ENCODE data around the gene E2F1. TPM values are rescaled to one million over a fixed set of nuclear protein-coding genes. Genes with fewer than 3 reads are reported as not detected.

The E2F1 gene
- total RNA-seq, 4 donors from 2014 or later = 1.2 to 1.9 (median 1.5) TPM

GRCh38 chr20:33729101-33729500 lies 42.9 kb upstream of the E2F1 start:
- DNase-seq (ENCODE audit: low spot score) = no peak
- no peak for TF ChIP-seq CTCF (IDR thresholded peaks at IDR 0.05)
- ATAC-seq (ENCODE audit: low FRiP score) = no peak

- TF ChIP-seq CTCF (IDR thresholded peaks at IDR 0.05) = no peak
- ATAC-seq (ENCODE audit: low FRiP score) (no peak), DNase-seq (ENCODE audit: low spot score) (no peak)
These were observed 42.3 kb upstream of the E2F1 start for GRCh38 chr20:33728463-33728862.

DNA sequence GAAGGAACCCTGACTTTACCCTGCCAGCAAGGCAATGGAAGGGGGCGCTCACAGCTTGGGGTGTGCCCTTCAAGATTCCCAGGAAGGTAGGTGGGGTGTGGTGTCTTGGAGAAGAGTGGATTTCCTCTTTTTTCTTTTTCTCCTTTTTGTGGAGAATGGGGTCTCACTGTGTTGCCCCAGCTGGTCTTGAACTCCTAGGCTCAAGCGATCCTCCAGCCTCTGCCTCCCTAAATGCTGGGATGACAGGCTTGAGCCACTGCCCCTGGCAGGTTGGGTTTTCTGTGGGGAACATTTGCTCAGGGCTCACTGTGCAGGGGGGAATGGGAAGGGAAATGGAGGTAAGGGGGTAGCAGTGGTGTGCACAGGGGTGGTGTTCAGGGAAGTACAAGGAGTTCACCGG lies 41.6 kb upstream of the E2F1 start:
- TF ChIP-seq CTCF (IDR thresholded peaks at IDR 0.05) = no peak
- DNase-seq (ENCODE audit: low spot score) (no peak), ATAC-seq (ENCODE audit: low FRiP score) (no peak)

- no peak for DNase-seq (ENCODE audit: low spot score)
- TF ChIP-seq CTCF (IDR thresholded peaks at IDR 0.05) = no peak
- no peak for ATAC-seq (ENCODE audit: low FRiP score)
These were observed 40.9 kb upstream of the E2F1 start for GRCh38 chr20:33727115-33727479.

- no peak for ATAC-seq (ENCODE audit: low FRiP score)
- TF ChIP-seq CTCF (IDR thresholded peaks at IDR 0.05) = no peak
- no peak for DNase-seq (ENCODE audit: low spot score)
These were observed 39.6 kb upstream of the E2F1 start for GRCh38 chr20:33725607-33726264.

DNA sequence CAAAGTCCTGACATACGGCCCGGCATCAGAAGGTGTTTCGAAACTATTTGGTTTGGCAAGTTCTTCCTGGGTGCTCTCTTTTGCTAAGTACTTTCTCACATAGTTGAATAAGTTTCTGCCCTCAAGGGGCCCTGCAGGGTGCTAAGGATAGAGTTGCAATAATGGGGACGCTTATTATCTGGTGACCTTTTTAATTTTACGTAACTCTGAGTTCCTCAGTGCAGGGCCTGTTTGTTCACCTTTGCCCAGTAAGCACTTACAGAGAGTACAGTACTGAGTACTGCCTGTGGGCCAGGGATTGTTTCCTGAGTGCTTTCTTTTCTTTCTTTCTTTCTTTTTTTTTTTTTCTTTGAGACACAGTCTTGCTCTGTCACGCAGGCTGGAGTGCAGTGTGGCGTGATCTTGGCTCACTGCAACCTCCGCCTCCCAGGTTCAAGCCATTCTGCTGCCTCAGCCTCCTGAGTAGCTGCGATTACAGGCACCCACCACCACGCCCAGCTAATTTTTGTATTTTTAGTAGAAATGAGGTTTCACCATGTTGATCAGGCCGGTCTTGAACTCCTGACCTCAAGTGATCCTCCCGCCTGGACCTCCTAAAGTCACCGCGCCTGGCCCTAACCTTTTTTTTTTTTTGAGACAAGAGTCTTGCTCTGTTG lies 38.4 kb upstream of the E2F1 start:
- no peak for TF ChIP-seq CTCF (IDR thresholded peaks at IDR 0.05)
- no peak for DNase-seq (ENCODE audit: low spot score)
- no peak for ATAC-seq (ENCODE audit: low FRiP score)
